ENCODE results near the gene IL4I1.

The IL4I1 gene

DNA sequence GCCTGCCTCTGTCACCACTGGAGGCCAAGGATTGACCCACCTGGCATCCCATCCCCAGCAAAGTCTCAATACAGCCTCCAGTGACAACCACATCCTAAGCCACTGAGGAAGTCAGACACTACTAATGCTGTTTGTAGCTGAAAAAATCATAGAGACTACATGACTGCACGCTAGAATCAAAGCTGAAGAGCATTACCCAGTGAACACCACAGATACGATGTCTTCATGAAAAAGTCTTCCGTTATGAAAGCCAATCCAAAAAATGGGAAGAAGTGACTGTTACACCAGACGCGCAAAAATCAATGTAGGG lies 43.8 kb upstream of the IL4I1 start:
- Histone ChIP-seq H3K9me3 (replicated peaks; ENCODE audit: insufficient read depth, low read length) (no peaks in the 10 kb centered on the region), H2AFZ (ENCODE audit: low read length) (no peak overlapping the region), H3K4me2 (ENCODE audit: low read depth, low read length) (no peak overlapping the region), H3F3A (ENCODE audit: insufficient read depth, low read length) (no peaks in the 10 kb centered on the region), H4K20me1 (ENCODE audit: insufficient read depth, low read length) (no peaks in the 10 kb centered on the region), H3K27me3 (replicated peaks; ENCODE audit: insufficient read depth, low read length) (peaks cover 7% of the 10 kb centered on the region; the same call in 1 of the 2 replicates), H3K79me2 (ENCODE audit: low read length) (no peaks in the 10 kb centered on the region), H3K9ac (ENCODE audit: low read length) (no peak overlapping the region), H3K27ac (ENCODE audit: low read length) (no peak overlapping the region), H3K36me3 (replicated peaks; ENCODE audit: insufficient read depth, low read length) (no peaks in the 10 kb centered on the region), H3K9me2 (replicated peaks; ENCODE audit: insufficient read depth, low read length) (no peaks in the 10 kb centered on the region), H3K4me1 (ENCODE audit: low read length) (no peaks in the 10 kb centered on the region), H3K4me3 (ENCODE audit: low read length) (no peak overlapping the region)
- DNase-seq = no peak
- no peak for TF ChIP-seq EZH2 (optimal IDR thresholded peaks at IDR 0.05; ENCODE audit: low read depth, low read length)
- no peak for TF ChIP-seq EZH2phosphoT487 (IDR thresholded peaks at IDR 0.05; ENCODE audit: low read length)
- TF ChIP-seq CTCF (IDR thresholded peaks at IDR 0.05; ENCODE audit: low read length) = no peak

DNA sequence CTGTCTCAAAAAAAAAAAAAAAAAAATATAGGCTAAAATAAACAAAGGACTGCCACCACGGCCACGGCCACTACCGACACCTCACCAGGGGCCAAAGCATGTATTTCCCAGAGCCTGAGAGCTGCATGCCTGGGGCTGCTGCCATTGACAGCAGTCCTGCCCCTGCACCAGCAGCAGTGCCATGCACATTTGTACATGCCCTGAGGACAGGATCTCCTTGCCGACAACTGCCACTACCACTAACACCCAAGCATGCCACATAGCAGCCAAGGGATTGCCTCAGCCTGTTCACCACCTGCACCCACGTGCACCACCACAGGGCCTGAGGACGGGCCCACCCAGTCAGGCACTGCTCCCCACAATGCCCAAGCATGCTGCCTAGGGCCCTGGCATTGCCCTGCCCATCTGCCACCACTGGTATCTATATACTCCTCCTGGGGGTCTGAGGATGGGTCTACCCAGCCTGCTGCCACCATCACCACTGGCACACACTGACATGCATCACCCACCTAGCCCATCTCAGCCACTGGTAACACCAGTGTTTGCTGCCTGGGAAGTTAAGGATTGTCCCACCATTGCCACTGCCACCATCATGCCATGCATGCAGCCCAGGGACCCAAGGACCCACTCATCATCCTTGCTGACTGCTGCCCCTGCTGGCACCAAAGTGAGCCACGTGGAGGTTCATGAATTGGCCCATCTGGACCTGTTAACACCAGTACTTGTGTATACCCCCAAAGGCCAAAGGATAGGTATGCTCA lies 43.2 kb upstream of the IL4I1 start:
- no peak for DNase-seq

GRCh38 chr19:49938662-49939061 lies 42.0 kb upstream of the IL4I1 start:
- no peak for DNase-seq
- no peaks in the 10 kb centered on the region for H4K20me1 ChIP-seq (ENCODE audit: insufficient read depth, low read length)
- no peak overlapping the region for H3K9ac ChIP-seq (ENCODE audit: low read length)
- no peaks in the 10 kb centered on the region for H3K9me2 ChIP-seq (replicated peaks; ENCODE audit: insufficient read depth, low read length)
- H3K36me3 ChIP-seq (replicated peaks; ENCODE audit: insufficient read depth, low read length) = no peaks in the 10 kb centered on the region
- no peaks in the 10 kb centered on the region for H3F3A ChIP-seq (ENCODE audit: insufficient read depth, low read length)
- H3K79me2 ChIP-seq (ENCODE audit: low read length) = no peaks in the 10 kb centered on the region
- no peaks in the 10 kb centered on the region for H3K9me3 ChIP-seq (replicated peaks; ENCODE audit: insufficient read depth, low read length)
- peaks cover 7% of the 10 kb centered on the region; the same call in 1 of the 2 replicates for H3K27me3 ChIP-seq (replicated peaks; ENCODE audit: insufficient read depth, low read length)
- TF ChIP-seq EZH2phosphoT487 (IDR thresholded peaks at IDR 0.05; ENCODE audit: low read length) = no peak
- TF ChIP-seq CTCF (IDR thresholded peaks at IDR 0.05; ENCODE audit: low read length) = no peak
- TF ChIP-seq EZH2 (optimal IDR thresholded peaks at IDR 0.05; ENCODE audit: low read depth, low read length) = no peak
- no peak overlapping the region for H3K27ac ChIP-seq (ENCODE audit: low read length)
- H3K4me1 ChIP-seq (ENCODE audit: low read length) = no peaks in the 10 kb centered on the region
- H3K4me2 ChIP-seq (ENCODE audit: low read depth, low read length) = no peak overlapping the region
- no peak overlapping the region for H2AFZ ChIP-seq (ENCODE audit: low read length)
- no peak overlapping the region for H3K4me3 ChIP-seq (ENCODE audit: low read length)

More for the DNA sequence above, 43.2 kb upstream of the IL4I1 start:
- TF ChIP-seq EZH2phosphoT487 (IDR thresholded peaks at IDR 0.05; ENCODE audit: low read length) (no peak), CTCF (IDR thresholded peaks at IDR 0.05; ENCODE audit: low read length) (peak; percentile 25), EZH2 (optimal IDR thresholded peaks at IDR 0.05; ENCODE audit: low read depth, low read length) (no peak)
- Histone ChIP-seq H3K27me3 (replicated peaks; ENCODE audit: insufficient read depth, low read length) (peaks cover 7% of the 10 kb centered on the region; the same call in 1 of the 2 replicates), H3F3A (ENCODE audit: insufficient read depth, low read length) (no peaks in the 10 kb centered on the region), H3K4me2 (ENCODE audit: low read depth, low read length) (no peak overlapping the region), H4K20me1 (ENCODE audit: insufficient read depth, low read length) (no peaks in the 10 kb centered on the region), H3K79me2 (ENCODE audit: low read length) (no peaks in the 10 kb centered on the region), H3K9ac (ENCODE audit: low read length) (no peak overlapping the region), H3K9me2 (replicated peaks; ENCODE audit: insufficient read depth, low read length) (no peaks in the 10 kb centered on the region), H3K36me3 (replicated peaks; ENCODE audit: insufficient read depth, low read length) (no peaks in the 10 kb centered on the region), H2AFZ (ENCODE audit: low read length) (no peak overlapping the region), H3K27ac (ENCODE audit: low read length) (no peak overlapping the region), H3K9me3 (replicated peaks; ENCODE audit: insufficient read depth, low read length) (no peaks in the 10 kb centered on the region), H3K4me1 (ENCODE audit: low read length) (no peaks in the 10 kb centered on the region), H3K4me3 (ENCODE audit: low read length) (no peak overlapping the region)
